RWPE2 (cell line): ENCODE data around the gene B3GAT3.

Experiments used
- ATAC-seq: fragments of 200-7000 bp; cut with Tn5 transposase; 3 replicates; pipeline ENCODE4 v1.9.1; 2021; ENCODE audit warnings: low read depth
- DNase-seq: peaks from one replicate; pipeline ENCODE4 v3.0.0-alpha.2; 2020; ENCODE audit warnings: low spot score
- H3K27ac ChIP-seq: fragments of 450-650 bp; 2 replicates; pipeline ENCODE4 v1.5.1; 2017; ENCODE audit warnings: mild to moderate bottlenecking; ENCODE audit not compliant: poor library complexity, severe bottlenecking
- H3K27me3 ChIP-seq: fragments of 250-450 bp; sonication (Bioruptor Pico); 2 replicates; pipeline ENCODE4 v1.5.1; 2021; ENCODE audit warnings: mild to moderate bottlenecking, moderate library complexity; ENCODE audit not compliant: insufficient read depth, poor library complexity, severe bottlenecking
- H3K36me3 ChIP-seq: fragments of 250-450 bp; sonication (Bioruptor Pico); 2 replicates; pipeline ENCODE4 v1.5.1; 2020; ENCODE audit warnings: low read depth, mild to moderate bottlenecking, moderate library complexity
- H3K4me1 ChIP-seq: fragments of 250-450 bp; sonication (Bioruptor Pico); 2 replicates; pipeline ENCODE4 v1.5.1; 2021; ENCODE audit warnings: mild to moderate bottlenecking, moderate library complexity; ENCODE audit not compliant: insufficient read depth, poor library complexity, severe bottlenecking
- H3K4me3 ChIP-seq: fragments of 250-450 bp; sonication (Bioruptor Pico); 2 replicates; pipeline ENCODE4 v1.5.1; 2021; ENCODE audit warnings: mild to moderate bottlenecking, moderate library complexity; ENCODE audit not compliant: severe bottlenecking
- H3K9me3 ChIP-seq: fragments of 250-450 bp; sonication (Bioruptor Pico); 2 replicates; pipeline ENCODE4 v1.5.1; 2021; ENCODE audit warnings: mild to moderate bottlenecking, moderate library complexity; ENCODE audit not compliant: severe bottlenecking
- TF ChIP-seq, protein P1 (sequence below): fragments of 450-650 bp; IDR thresholded peaks from one replicate; pipeline ENCODE4 v1.5.1; 2017; ENCODE audit warnings: mild to moderate bottlenecking, moderate library complexity; ENCODE audit not compliant: poor library complexity, severe bottlenecking

B3GAT3 gene

GRCh38 chr11:62610403-62610802, 11.4 kb downstream of the B3GAT3 start:
- no peak for ATAC-seq
- no peaks in the 10 kb centered on the region for H3K9me3 ChIP-seq
- peaks cover 24% of the 10 kb centered on the region for H3K36me3 ChIP-seq
- no peak overlapping the region for H3K27ac ChIP-seq
- peaks cover 4% of the 10 kb centered on the region for H3K4me1 ChIP-seq
- TF ChIP-seq, protein P1, sequence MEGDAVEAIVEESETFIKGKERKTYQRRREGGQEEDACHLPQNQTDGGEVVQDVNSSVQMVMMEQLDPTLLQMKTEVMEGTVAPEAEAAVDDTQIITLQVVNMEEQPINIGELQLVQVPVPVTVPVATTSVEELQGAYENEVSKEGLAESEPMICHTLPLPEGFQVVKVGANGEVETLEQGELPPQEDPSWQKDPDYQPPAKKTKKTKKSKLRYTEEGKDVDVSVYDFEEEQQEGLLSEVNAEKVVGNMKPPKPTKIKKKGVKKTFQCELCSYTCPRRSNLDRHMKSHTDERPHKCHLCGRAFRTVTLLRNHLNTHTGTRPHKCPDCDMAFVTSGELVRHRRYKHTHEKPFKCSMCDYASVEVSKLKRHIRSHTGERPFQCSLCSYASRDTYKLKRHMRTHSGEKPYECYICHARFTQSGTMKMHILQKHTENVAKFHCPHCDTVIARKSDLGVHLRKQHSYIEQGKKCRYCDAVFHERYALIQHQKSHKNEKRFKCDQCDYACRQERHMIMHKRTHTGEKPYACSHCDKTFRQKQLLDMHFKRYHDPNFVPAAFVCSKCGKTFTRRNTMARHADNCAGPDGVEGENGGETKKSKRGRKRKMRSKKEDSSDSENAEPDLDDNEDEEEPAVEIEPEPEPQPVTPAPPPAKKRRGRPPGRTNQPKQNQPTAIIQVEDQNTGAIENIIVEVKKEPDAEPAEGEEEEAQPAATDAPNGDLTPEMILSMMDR, result no peak
- no peaks in the 10 kb centered on the region for H3K27me3 ChIP-seq
- DNase-seq, result no peak
- no peak overlapping the region for H3K4me3 ChIP-seq

DNA sequence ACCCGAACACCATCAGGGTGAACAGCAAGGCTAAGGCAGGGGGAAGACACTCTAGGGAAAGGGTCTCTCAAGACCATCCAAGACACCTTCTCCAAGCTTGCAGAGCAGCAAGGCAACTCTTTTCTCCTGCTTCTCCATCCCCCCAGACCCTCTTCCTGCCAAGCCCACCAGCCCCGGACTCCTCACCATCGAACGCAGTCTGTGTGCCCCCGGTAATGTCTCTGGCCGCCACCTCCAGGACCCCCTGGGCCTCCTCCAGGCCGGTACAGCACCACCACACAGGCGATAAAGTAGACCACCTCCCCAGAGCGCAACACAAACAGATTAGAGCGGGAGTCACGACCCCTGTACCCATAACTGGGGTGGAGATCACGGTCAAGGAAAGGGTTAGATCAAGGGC, 13.0 kb downstream of the B3GAT3 start:
- no peak overlapping the region for H3K27ac ChIP-seq
- H3K36me3 ChIP-seq, result peaks cover 28% of the 10 kb centered on the region
- DNase-seq (no peak), ATAC-seq (no peak)
- no peaks in the 10 kb centered on the region for H3K4me1 ChIP-seq
- TF ChIP-seq, protein P1, result no peak
- no peaks in the 10 kb centered on the region for H3K9me3 ChIP-seq
- no peaks in the 10 kb centered on the region for H3K27me3 ChIP-seq
- H3K4me3 ChIP-seq, result no peak overlapping the region

DNA sequence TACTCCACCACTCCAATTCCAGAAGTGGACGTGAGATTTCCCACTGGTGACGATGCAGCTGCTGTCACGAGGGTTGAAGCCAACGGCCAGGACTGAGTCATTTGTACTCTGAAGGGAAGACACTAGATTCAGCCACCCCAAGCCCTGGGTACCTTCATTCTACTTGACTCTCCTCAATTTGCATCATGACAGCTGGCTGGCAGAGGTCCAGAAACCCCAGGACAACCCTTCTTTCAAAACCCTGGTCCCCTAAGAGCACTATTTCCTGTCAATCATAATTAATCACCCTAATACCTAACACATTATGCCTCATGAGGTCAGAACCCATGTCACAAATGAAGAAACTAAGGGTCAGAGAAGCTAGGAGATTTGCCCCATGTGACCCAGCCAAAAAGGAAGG, 14.1 kb downstream of the B3GAT3 start:
- Histone ChIP-seq H3K27ac (no peak overlapping the region), H3K36me3 (peaks cover 28% of the 10 kb centered on the region), H3K9me3 (no peaks in the 10 kb centered on the region), H3K4me1 (no peaks in the 10 kb centered on the region), H3K4me3 (no peak overlapping the region), H3K27me3 (no peaks in the 10 kb centered on the region)
- TF ChIP-seq, protein P1, result no peak
- no peak for ATAC-seq
- no peak for DNase-seq

- TF ChIP-seq, protein P1, result no peak
- no peaks in the 10 kb centered on the region for H3K9me3 ChIP-seq
Observed at GRCh38 chr11:62605902-62606301, 15.9 kb downstream of the B3GAT3 start.

DNA sequence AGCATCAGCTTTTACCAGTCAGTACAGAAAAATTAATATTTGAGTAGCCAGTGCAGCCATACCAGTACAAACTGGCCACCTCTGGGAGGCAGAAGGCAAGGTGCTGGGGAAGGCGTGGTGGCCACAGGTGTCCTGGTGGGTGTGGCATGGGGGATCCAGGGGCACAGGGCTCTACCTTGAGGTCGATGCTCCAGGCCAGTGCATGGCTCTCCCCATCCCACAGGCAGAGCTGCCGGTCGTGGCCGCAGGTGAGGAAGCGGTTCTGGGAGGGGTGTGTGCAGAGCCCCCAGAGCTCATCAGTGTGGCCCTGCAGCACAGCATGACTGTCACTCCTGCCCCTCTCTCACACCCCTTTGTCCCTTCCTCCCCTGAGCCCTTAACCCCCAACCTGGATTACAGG, 16.3 kb downstream of the B3GAT3 start:
- ATAC-seq, result no peak
- peaks cover 25% of the 10 kb centered on the region for H3K36me3 ChIP-seq

More at GRCh38 chr11:62605902-62606301, 15.9 kb downstream of the B3GAT3 start:
- DNase-seq (no peak), ATAC-seq (no peak)
- no peak overlapping the region for H3K27ac ChIP-seq
- H3K27me3 ChIP-seq, result no peaks in the 10 kb centered on the region
- H3K36me3 ChIP-seq, result peaks cover 27% of the 10 kb centered on the region
- H3K4me1 ChIP-seq, result no peaks in the 10 kb centered on the region
- H3K4me3 ChIP-seq, result no peak overlapping the region

More for the DNA sequence above, 16.3 kb downstream of the B3GAT3 start:
- Histone ChIP-seq H3K4me3 (no peak overlapping the region), H3K9me3 (no peaks in the 10 kb centered on the region), H3K27ac (no peak overlapping the region), H3K27me3 (no peaks in the 10 kb centered on the region), H3K4me1 (no peaks in the 10 kb centered on the region)
- TF ChIP-seq, protein P1, result no peak
- DNase-seq, result no peak
